ENCODE data around the gene ROCK2.

DNA sequence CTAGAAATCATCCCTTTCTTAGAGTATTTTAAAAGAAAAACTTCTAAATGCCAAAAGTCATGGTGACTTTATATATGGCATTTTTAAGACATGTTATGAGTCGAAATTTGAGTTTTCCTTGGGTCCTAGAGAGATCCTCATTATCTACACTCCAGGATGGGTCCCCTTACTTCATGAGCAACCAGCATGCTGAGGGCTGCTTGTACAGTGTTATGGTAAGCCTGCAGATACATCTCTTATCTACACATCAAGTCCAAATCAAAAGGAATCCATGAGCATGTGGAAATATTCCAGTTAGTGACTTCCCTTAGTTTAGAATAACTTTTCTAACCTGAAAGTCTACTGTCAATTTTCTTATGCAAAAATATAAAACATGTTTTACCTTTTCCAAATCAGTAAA is 130.5 kb downstream of the ROCK2 start:
- TF ChIP-seq POLR2A (IDR thresholded peaks at IDR 0.05) (no peak), CTCF (IDR thresholded peaks at IDR 0.05) (no peak)
